ENCODE data around the gene MAP2K7.

- TF ChIP-seq POLR2AphosphoS5 (IDR thresholded peaks at IDR 0.05; ENCODE audit: low read depth, low read length) (no peak), TAF1 (IDR thresholded peaks at IDR 0.05; ENCODE audit: borderline replicate concordance, low read depth, low read length) (no peak)
Measured at GRCh38 chr19:7885818-7886217, 17.9 kb upstream of the MAP2K7 start.
